Measurements from ENCODE around the gene SLC30A1. TPM values are rescaled to one million over a fixed set of nuclear protein-coding genes. Genes with fewer than 3 reads are reported as not detected.
A peak's percentile ranks its signal among the peaks of the same experiment; 100 is the strongest.

Gene SLC30A1
- total RNA-seq, 1 donor = 30.9 TPM

DNA sequence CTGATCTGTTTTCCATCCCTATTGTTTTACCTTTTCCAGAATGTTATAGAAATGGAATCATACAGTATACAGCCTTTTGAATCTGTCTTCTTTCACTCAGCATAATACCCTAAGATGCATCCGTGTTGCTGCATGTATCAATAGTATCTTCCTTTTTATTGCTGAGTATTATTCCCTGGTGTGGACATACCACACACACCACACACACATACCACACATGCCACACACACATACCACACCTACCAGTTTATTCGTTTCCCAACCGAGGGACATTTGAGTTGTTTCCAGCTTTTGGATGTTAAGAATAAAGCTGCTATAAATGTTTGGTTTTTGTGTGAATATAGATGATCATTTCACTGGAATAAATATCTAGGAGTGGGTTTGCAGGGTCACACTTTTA is 22.2 kb upstream of the SLC30A1 start:
- H3K27me3 ChIP-seq (ENCODE audit: insufficient read depth, low read length) = no peaks in the 10 kb centered on the region
- H3K9me3 ChIP-seq (ENCODE audit: low read depth, low read length) = no peaks in the 10 kb centered on the region
- no peak overlapping the region for H3K4me3 ChIP-seq (ENCODE audit: low read length)
- peaks cover 59% of the 10 kb centered on the region for H3K4me1 ChIP-seq (ENCODE audit: insufficient read depth, low read length)

DNA sequence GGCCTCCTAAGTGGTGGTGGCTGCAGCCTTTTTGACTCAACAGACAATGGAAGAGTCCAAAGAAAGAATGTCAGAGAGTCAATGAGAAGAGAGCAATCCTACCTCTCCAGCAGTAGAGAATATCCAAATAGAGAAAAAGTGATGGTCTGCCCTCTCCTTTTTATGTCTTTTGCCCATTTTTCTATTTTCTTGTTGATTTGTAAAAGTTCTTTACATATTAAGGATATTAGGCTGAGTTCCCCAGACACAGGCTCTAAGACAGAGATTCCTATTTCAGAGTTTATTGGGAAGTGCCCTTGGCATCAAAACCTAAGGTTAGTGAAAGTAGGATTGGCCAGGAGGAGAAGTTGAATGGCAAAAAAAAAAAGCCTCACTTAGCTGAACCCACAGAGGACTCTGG is 20.3 kb upstream of the SLC30A1 start:
- Histone ChIP-seq H3K27me3 (ENCODE audit: insufficient read depth, low read length) (no peaks in the 10 kb centered on the region), H3K4me3 (ENCODE audit: low read length) (no peak overlapping the region), H3K4me1 (ENCODE audit: insufficient read depth, low read length) (peaks cover 52% of the 10 kb centered on the region), H3K9me3 (ENCODE audit: low read depth, low read length) (no peaks in the 10 kb centered on the region)

DNA sequence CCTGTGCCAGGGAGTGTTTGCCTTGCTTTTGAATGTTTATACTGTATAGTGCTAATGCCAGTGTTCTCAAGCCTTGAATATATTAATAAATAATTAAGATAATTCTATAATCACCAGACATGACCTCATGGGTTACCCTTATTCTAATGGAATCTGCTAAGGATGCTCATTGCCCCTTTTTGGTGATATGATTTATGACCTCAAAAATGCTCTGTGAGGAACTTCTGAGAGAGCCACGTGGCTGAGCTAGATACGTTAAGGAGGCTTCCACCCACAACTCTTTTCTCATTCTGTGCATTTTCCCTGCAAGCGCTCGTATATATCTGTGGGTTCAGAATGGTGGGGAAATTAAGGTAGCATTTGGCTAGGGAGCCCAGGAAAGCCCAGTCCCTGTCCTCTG is 19.6 kb upstream of the SLC30A1 start:
- no peaks in the 10 kb centered on the region for H3K9me3 ChIP-seq (ENCODE audit: low read depth, low read length)
- no peak overlapping the region for H3K4me3 ChIP-seq (ENCODE audit: low read length)
- no peaks in the 10 kb centered on the region for H3K27me3 ChIP-seq (ENCODE audit: insufficient read depth, low read length)
- H3K4me1 ChIP-seq (ENCODE audit: insufficient read depth, low read length) = peaks cover 47% of the 10 kb centered on the region

DNA sequence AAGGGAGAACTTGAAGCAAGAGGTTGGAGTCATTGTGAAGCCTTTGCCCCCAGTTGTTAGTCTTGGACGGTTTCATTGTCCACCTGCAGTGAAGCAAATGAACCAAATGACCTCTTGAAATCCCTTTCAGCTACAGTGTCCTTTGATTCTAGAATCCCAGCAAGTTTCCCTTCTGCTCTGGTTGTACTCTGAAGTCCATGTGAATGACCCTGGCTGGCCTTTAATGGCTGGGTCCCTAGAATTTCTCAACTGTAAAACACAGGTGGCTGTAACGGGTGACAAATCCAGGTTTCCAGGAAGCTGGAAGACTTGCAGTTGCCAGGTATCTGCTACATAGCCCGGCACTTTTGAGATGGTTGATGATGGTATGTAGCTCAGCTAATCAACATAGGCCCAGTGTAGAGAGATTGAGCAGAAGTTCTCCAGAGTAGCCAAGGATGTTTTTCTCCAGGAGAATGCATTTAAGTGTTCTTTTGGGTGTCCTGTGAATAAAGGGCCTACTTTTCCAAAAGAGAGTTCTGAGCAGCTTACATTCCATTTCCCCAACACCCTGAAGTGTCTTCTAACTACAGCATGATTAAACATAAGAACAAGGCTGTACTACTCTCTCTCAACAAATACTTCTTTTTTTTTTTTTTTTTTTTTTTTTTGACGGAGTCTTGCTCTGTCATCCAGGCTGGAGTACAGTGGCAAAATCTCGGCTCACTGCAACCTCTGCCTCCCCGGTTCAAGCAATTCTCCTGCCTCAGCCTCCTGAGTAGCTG is 17.6 kb upstream of the SLC30A1 start:
- H3K4me1 ChIP-seq (ENCODE audit: insufficient read depth, low read length) = peaks cover 31% of the 10 kb centered on the region
- no peaks in the 10 kb centered on the region for H3K27me3 ChIP-seq (ENCODE audit: insufficient read depth, low read length)
- H3K9me3 ChIP-seq (ENCODE audit: low read depth, low read length) = no peaks in the 10 kb centered on the region
- H3K4me3 ChIP-seq (ENCODE audit: low read length) = no peak overlapping the region

DNA sequence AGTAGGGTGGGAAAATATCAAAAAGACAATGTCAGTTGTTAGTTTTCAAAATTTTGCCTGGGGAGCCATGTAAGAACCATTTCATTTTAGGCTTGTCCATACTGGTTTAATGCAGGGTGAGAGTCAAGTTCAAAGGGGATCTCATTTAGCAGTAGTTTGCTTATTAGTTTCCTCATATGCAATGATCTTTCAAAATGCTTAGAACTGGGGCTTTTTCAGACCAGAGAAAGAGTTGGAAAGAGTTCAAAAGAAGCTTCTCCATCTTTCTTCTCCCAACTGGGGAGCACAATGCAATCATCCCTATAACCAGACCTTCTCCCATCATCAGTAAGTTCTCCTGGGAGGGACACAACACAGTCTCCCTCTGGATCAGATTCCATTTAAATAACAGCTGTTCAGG is 16.5 kb upstream of the SLC30A1 start:
- peaks cover 40% of the 10 kb centered on the region for H3K4me1 ChIP-seq (ENCODE audit: insufficient read depth, low read length)
- H3K27me3 ChIP-seq (ENCODE audit: insufficient read depth, low read length) = no peaks in the 10 kb centered on the region
- no peaks in the 10 kb centered on the region for H3K9me3 ChIP-seq (ENCODE audit: low read depth, low read length)
- H3K4me3 ChIP-seq (ENCODE audit: low read length) = no peak overlapping the region

DNA sequence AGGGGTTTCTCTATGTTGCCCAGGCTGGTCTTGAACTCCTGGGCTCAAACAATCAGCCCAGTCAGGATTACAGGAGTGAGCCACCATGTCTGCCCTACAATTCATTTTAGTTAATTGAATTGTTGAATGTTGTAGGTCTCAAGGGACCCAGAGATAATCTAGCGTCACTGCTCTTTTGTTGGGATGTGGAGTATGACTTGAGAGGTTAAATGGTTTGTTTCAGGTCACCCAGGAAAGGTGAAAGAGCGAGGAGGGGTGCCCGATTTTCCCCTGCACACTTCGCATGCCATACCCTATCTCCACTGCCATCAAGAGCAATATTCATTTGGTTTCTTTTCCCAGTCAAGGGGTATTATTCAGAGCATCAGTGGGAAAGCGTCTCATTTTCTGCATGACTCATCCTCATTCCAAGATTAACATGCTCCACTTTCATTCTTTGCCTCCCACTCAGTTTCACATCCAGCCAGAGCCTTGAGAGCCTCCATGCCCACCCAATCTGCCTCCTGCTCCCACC is 13.1 kb upstream of the SLC30A1 start:
- H3K4me3 ChIP-seq (ENCODE audit: low read length) = no peak overlapping the region
- H3K9me3 ChIP-seq (ENCODE audit: low read depth, low read length) = no peaks in the 10 kb centered on the region
- peaks cover 55% of the 10 kb centered on the region for H3K4me1 ChIP-seq (ENCODE audit: insufficient read depth, low read length)
- no peaks in the 10 kb centered on the region for H3K27me3 ChIP-seq (ENCODE audit: insufficient read depth, low read length)

DNA sequence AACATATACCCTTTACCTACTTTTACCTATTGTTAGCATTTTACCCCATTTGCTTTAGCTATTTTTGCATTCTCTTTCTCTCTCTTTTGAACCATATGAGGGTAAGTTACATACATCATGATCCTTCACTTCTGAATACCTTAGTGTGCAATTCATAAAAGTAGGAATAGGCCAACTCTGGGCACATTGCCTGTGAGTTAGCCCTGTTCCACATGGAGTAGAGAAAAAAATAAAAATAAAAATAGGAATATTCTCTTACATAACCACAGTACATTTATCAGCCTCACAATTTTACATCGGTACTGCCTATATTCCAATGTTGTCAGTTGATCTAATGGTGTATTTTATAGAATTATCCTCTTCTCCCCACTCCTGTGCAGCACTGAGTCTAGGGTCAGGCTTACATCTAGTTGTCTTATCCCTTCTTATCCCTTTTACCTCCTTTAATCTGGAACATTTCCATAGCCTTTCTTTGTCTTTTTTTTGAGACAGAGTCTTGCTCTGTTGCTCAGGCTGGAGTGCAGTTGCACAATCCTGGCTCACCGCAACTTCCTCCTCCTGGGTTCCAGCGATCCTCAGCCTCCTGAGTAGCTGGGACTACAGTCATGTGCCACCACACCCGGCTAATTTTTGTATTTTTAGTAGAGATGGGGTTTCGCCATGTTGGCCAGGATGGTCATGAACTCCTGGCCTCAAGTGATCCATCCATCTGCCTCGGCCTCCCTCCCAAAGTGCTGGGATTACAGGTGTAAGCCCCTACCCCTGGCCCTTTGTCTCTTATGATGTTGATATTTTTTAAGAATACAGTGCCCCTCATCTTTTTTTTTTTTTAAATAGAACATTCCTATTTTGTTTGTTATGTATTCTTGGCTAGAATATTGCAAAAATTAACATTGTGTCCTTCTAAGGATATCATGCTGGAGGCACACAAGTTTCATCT is 11.1 kb upstream of the SLC30A1 start:
- H3K4me1 ChIP-seq (ENCODE audit: insufficient read depth, low read length) = peaks cover 47% of the 10 kb centered on the region
- no peak overlapping the region for H3K4me3 ChIP-seq (ENCODE audit: low read length)
- H3K27me3 ChIP-seq (ENCODE audit: insufficient read depth, low read length) = no peaks in the 10 kb centered on the region
- H3K9me3 ChIP-seq (ENCODE audit: low read depth, low read length) = no peaks in the 10 kb centered on the region

DNA sequence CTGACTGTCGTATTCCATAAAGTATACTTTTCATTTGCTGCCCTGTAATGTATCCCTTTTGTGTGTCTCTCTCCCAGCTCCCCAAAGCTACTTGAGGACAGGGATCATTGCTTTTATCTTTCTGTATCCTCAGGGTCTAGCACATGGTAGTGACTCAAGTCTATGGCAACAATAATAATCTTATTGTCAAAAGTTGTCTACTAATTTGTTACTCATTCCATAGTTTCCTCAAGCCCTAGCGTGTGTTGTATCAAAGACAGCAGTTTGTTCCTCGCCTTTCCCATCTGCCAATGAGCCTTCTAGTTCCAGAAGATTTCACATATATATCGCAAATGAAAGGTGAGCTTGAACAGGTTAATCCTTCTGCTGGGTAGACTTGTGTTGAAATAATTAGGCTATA is 9.8 kb upstream of the SLC30A1 start:
- Histone ChIP-seq H3K4me3 (ENCODE audit: low read length) (no peak overlapping the region), H3K4me1 (ENCODE audit: insufficient read depth, low read length) (peaks cover 51% of the 10 kb centered on the region), H3K27me3 (ENCODE audit: insufficient read depth, low read length) (no peaks in the 10 kb centered on the region), H3K9me3 (ENCODE audit: low read depth, low read length) (no peaks in the 10 kb centered on the region)

DNA sequence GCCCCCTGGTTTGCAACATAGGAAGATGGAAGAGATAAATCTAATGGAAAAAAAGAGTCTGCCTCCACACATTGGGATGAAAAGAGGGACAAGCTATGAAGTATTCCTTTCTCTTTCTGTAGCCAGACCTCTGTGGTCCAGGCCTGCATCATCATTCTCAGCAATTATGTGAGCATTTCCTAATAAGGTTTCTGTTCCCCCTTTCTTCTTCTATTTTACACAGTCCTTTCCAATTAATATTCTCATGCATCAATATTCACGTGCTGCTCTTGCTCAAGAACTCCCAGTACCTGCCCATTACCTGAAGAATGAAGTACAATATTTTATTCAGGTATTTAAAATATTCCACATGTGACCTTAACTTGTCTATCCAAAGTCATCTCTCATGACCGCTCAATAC is 8.2 kb upstream of the SLC30A1 start:
- no peaks in the 10 kb centered on the region for H3K9me3 ChIP-seq (ENCODE audit: low read depth, low read length)
- H3K4me1 ChIP-seq (ENCODE audit: insufficient read depth, low read length) = peaks cover 67% of the 10 kb centered on the region
- H3K27me3 ChIP-seq (ENCODE audit: insufficient read depth, low read length) = no peaks in the 10 kb centered on the region
- no peak overlapping the region for H3K4me3 ChIP-seq (ENCODE audit: low read length)

DNA sequence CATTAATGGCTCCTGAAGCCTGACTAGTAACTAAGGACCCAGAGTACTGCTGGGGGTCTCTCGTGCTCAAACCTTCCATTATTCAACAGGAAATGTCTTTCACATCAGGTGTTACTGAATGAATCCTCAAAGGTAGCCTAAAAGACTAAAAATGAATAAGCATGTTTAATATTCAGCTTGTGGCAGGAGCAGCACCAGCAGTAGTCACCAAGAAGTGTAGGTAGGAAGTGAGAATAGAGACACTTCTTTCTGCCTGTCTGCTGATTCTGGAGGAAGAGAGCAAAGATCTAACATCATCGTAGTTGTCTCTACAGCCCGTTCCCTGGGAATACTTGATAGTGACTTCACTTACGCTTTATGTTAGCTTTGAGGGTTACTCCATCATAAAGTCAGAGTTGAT is 7.6 kb upstream of the SLC30A1 start:
- peaks cover 73% of the 10 kb centered on the region for H3K4me1 ChIP-seq (ENCODE audit: insufficient read depth, low read length)
- H3K9me3 ChIP-seq (ENCODE audit: low read depth, low read length) = no peaks in the 10 kb centered on the region
- no peaks in the 10 kb centered on the region for H3K27me3 ChIP-seq (ENCODE audit: insufficient read depth, low read length)
- H3K4me3 ChIP-seq (ENCODE audit: low read length) = no peak overlapping the region

DNA sequence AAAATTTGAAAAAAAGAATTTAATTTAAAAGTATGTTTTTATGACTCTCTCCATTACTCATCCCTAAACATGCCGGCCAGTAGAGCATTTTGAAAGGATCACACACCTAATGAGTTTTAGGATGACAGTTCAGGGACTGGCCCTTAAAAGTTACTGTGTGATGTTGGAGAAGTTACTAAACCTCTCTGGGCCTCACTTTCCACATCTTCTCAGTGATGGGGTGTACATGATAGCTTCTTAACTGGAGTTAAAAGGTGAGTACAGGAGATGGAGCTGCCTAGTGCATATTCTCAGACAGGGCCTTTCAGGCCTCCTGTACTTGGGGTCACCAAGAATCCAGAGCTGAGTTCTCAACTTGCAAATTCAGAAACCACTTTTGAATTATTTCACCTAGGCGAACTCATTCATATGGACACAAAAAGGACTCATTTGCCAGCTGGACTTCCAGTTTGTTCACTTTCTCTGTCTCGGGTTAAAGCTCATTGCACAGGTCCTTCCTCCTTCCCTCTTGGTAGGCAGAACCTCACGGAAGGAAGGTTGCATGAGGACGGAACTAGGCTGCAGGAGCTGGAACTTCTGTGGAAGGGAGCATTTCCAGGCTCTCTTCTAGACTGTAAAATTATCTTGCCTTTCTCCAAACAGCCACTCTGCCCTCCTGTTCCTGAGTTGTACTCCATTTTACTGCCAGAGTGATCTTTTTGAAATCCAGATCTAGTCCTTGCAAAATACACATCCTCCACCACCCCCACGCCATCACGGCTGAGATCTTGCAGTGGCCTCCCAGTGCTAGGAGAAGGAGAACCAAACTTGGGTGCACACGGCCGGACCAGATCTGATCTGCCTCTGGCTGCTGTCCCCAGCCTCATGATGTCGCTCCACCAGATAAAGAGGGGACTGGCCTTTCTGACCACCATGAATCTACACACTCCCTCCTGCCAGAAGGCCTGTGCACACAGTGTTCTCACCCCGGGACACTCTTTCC is 4.3 kb upstream of the SLC30A1 start:
- Histone ChIP-seq H3K4me1 (ENCODE audit: insufficient read depth, low read length) (peaks cover 55% of the 10 kb centered on the region), H3K27me3 (ENCODE audit: insufficient read depth, low read length) (no peaks in the 10 kb centered on the region), H3K9me3 (ENCODE audit: low read depth, low read length) (no peaks in the 10 kb centered on the region), H3K4me3 (ENCODE audit: low read length) (no peak overlapping the region)

DNA sequence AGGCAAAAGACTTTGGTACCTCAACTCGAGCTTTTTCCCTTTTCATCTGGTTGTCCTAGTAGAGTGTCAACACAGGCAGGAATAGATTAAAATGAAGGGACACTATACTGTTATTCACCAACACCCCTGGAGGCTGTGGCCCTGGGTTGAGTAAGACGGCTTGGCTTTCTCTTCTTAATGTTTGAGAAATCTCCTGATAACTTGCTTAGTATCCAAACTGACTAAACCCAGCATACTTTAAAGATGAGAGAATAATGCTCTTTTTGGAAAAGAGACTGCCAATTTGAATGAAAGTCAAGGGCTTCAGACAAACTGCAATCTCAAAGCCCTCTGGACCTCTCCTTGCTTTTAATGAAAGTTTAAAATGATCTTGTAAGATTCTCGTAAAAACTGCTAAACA is 2.6 kb upstream of the SLC30A1 start:
- no peak overlapping the region for H3K4me3 ChIP-seq (ENCODE audit: low read length)
- H3K4me1 ChIP-seq (ENCODE audit: insufficient read depth, low read length) = peaks cover 48% of the 10 kb centered on the region
- H3K9me3 ChIP-seq (ENCODE audit: low read depth, low read length) = no peaks in the 10 kb centered on the region
- H3K27me3 ChIP-seq (ENCODE audit: insufficient read depth, low read length) = no peaks in the 10 kb centered on the region

DNA sequence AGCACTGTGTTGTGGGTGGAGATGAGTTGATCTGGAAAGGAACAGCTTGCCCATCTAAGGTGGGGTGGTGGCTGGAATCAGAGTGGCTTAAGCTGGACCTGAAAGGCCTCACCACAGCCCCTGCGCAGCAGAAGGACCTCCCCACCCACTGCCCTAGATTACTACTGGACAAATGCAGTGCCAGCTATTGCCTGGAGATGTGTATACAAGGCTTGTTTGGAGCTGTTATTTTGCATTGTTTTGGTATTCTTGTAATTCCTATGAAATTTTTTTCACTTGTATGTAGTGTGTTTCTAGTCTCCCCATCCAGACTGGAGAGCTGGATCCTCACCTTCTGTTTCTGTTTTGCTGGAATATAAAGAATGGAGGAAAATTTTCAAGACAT is 1.3 kb upstream of the SLC30A1 start:
- Histone ChIP-seq H3K4me1 (ENCODE audit: insufficient read depth, low read length) (peaks cover 57% of the 10 kb centered on the region), H3K27me3 (ENCODE audit: insufficient read depth, low read length) (no peaks in the 10 kb centered on the region), H3K4me3 (ENCODE audit: low read length) (no peak overlapping the region), H3K9me3 (ENCODE audit: low read depth, low read length) (no peaks in the 10 kb centered on the region)

DNA sequence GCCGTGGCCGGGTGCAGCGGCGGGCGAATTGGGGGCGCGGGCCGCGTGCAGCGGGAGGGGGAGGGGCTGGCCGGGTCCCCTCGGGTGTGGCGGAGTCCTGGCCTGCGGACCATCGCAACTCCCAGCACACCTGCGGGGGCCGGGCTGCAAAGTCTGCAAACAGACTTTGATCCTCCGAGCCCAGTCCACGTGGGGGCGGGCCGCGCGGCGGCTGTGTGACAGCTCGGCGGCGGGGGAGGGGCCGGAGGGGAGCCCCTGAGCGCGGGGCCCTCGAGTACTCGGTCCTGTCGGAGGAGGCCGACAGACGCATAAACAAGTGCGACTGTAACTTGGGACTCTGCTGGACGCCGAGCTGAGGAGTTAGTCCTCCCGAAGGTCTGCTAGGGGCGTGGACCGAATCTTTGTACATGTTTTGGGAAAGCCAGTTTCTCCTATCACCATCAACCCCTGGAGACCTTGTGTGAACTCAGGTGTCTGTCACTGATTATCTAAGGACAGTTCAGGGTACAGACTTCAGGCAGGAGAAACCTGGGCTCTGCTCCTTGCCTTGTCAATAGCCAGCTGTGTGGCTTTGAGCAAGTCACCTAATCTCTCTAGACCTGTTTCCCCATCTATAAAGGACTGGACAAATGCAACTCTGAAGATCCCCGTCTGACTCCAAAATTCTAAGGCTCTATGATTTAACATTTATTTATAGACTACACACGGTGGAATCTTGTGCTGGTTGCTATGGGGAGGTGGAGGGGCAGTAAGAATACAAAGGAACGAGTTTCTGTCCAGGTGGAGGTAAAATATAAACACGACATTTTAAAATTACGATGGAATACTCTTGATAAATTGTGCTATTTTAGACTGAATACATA is 710 bp upstream of the SLC30A1 start:
- peaks cover 59% of the 10 kb centered on the region for H3K4me1 ChIP-seq (ENCODE audit: insufficient read depth, low read length)
- H3K4me3 ChIP-seq (ENCODE audit: low read length) = peak overlapping the region; percentile 85
- no peaks in the 10 kb centered on the region for H3K27me3 ChIP-seq (ENCODE audit: insufficient read depth, low read length)
- no peaks in the 10 kb centered on the region for H3K9me3 ChIP-seq (ENCODE audit: low read depth, low read length)

Data from mononuclear cell (primary cell).